Activated naive CD8-positive, alpha-beta T cell treated with anti-CD3 and anti-CD28 coated beads, Interleukin-2, amount 50 U/mL, for 24 hours (primary cell): ENCODE data around the gene MYCBP.
"Not testable (repeated sequence)": the region's sequence is repeated elsewhere in the genome, so short reads cannot be mapped to it uniquely, and the experiment has no call there.

Experiments
- ATAC-seq: fragments of 150-1000 bp; cut with Tn5 transposase; one replicate; pipeline ENCODE4 v1.10.0; 2021
- DNase-seq: peaks from one replicate; pipeline ENCODE4 v3.0.0; 2021
- H3K27ac Mint-ChIP-seq: one replicate; pipeline ENCODE4 v1.8.0; 2021; ENCODE audit warnings: mild to moderate bottlenecking, mixed read lengths
- H3K27me3 Mint-ChIP-seq: one replicate; pipeline ENCODE4 v1.8.0; 2021; ENCODE audit warnings: mixed read lengths
- H3K36me3 Mint-ChIP-seq: one replicate; pipeline ENCODE4 v1.8.0; 2021; ENCODE audit warnings: low read depth, mixed read lengths
- H3K4me1 Mint-ChIP-seq: one replicate; pipeline ENCODE4 v1.8.0; 2021; ENCODE audit warnings: mixed read lengths
- H3K4me3 Mint-ChIP-seq: one replicate; pipeline ENCODE4 v1.8.0; 2021; ENCODE audit warnings: mild to moderate bottlenecking, moderate library complexity, mixed read lengths
- H3K9me3 Mint-ChIP-seq: one replicate; pipeline ENCODE4 v1.8.0; 2021; ENCODE audit warnings: mixed read lengths

MYCBP gene

DNA sequence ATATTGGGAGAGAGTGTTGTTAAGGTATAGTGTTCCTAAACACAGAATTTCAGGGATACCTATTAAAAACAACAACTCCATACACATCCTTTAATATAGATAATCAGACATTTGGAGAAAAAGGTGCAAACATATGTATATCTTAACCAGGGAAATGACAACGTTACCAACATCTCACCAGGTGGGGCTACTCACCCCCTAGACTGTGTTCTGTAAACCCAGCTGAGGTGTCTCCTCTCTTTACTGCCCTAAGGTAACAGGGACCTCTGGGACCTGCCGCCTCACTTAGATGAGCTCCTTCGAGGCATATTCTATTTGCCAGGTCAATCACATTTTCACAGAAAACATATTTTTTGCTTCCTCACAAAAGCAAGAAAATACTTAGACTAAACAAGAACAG, 26.9 kb downstream of the MYCBP start:
- Mint-ChIP-seq H3K9me3 (no peaks in the 10 kb centered on the region), H3K4me3 (no peak overlapping the region), H3K36me3 (peaks cover 28% of the 10 kb centered on the region), H3K27ac (no peak overlapping the region), H3K27me3 (no peaks in the 10 kb centered on the region), H3K4me1 (peaks cover 5% of the 10 kb centered on the region)
- no peak for DNase-seq
- no peak for ATAC-seq

DNA sequence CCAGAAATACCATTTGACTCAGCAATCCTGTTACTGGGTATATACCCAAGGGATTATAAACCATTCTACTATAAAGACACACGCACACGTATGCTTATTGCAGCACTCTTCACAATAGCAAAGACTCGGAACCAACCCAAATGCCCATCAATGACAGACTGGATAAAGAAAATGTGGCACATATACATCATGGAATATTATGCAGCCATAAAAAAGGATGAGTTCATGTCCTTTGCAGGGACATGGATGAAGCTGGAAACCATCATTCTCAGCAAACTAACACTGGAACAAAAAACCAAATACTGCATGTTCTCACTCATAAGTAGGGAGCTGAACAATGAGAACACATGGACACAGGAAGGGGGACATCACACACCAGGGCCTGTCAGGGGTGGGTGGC, 28.1 kb downstream of the MYCBP start:
- not testable (repeated sequence) for H3K4me3 Mint-ChIP-seq, H3K4me1 Mint-ChIP-seq, H3K9me3 Mint-ChIP-seq, H3K27ac Mint-ChIP-seq, H3K27me3 Mint-ChIP-seq, DNase-seq, ATAC-seq
- peaks cover 30% of the 10 kb centered on the region for H3K36me3 Mint-ChIP-seq

DNA sequence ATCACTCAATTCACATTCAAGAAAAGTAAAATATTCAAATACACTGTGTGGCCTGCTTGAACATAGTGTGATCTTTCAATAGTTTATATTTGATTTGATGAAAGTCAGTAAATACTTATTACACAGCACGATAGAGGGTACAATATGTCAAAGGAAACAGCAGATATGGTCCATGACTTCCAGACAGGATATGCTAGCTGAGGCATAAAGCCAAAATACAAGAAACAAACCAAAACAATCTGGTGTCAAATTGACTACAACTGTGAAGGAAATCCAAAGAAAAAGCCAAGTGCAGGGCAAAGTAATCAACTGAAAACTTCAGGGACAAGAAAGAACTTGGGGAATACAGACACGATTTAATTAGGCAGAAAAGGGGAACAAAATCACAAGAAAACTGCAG, 32.9 kb downstream of the MYCBP start:
- H3K36me3 Mint-ChIP-seq: peaks cover 25% of the 10 kb centered on the region
- H3K27ac Mint-ChIP-seq: no peak overlapping the region
- H3K27me3 Mint-ChIP-seq: no peaks in the 10 kb centered on the region
- DNase-seq (no peak), ATAC-seq (no peak)
- H3K9me3 Mint-ChIP-seq: no peaks in the 10 kb centered on the region
- H3K4me1 Mint-ChIP-seq: no peaks in the 10 kb centered on the region
- no peak overlapping the region for H3K4me3 Mint-ChIP-seq

DNA sequence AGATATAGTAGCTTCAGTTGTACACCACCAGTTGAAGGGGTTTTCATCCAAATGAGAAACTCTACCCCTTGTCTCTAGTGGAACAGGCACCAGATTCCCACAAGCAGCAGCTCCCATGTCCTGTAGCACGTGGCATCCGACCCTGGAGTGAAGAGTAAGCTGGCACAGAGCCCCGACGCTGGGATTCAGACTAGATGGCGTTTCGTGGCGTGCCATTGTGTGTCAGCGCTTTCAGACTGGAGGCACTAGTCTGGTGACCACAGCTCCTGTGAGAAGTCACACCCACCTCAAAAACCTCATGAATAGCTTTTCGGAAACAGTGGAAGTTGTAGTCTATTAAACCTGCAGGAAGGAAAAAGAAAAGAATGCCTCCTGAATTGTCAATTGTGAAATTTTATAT, 33.8 kb downstream of the MYCBP start:
- H3K9me3 Mint-ChIP-seq: no peaks in the 10 kb centered on the region
- peaks cover 2% of the 10 kb centered on the region for H3K4me1 Mint-ChIP-seq
- H3K4me3 Mint-ChIP-seq: no peak overlapping the region
- ATAC-seq (no peak), DNase-seq (no peak)
- H3K27ac Mint-ChIP-seq: no peak overlapping the region
- H3K27me3 Mint-ChIP-seq: no peaks in the 10 kb centered on the region
- peaks cover 15% of the 10 kb centered on the region for H3K36me3 Mint-ChIP-seq

DNA sequence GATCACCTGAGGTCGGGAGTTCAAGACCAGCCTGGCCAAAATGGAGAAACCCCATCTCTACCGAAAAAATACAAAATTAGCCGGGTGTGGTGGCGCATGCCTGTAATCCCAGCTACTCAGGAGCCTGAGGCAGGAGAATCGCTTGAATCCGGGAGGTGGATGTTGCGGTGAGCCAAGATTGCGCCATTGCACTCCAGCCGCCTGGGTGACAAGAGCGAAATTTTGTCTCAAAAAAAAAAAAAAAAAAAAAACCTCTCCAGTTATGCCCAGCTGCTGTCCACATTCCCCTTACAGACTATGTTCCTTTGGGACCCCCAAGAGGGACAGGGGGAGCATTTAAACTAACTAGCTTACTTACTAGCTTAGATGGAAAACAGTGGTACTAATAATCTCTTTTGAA, 36.8 kb downstream of the MYCBP start:
- ATAC-seq, H3K4me1 Mint-ChIP-seq, H3K36me3 Mint-ChIP-seq, H3K4me3 Mint-ChIP-seq, H3K9me3 Mint-ChIP-seq, H3K27ac Mint-ChIP-seq, H3K27me3 Mint-ChIP-seq, DNase-seq: not testable (repeated sequence)

DNA sequence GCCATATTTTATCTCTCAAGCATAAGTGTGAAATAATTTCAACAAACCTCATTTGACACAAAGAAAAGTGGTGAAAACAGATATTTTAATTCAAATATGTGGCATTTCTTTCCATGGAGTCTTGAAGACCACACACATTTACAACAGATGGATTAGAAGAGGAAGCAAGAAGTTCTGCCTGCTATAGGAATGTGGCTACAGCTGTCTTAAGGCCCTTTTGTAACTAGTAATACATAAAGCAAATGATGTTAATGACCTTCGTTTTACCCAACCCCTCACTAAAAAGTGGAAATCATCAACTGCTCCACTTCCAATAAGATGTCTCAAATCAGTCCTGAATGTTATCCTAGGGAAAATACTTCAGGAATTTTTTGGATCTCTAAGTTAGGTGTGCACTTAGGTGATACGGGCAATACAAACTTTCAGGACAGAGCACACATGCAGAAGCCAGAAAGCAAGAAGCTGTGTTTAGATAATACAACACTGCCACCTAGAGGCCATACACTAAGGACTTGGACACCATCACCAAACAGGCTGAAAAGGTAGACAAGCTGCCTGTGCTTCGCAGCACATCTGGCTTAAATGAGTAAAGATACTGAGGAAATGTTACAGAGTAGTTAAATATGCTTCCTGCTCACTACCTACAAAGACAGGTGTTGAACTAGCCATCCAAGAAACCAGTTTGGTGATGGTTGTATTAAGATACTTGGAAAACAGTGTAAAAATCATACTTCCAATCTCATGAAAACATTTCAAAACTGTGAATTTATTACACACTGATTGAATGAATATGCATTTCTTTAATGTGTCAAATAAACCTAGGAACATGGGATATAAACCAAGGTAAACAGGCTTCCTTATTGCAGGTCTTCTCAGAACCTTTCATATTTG, 38.0 kb downstream of the MYCBP start:
- Mint-ChIP-seq H3K27me3 (peaks cover 3% of the 10 kb centered on the region), H3K9me3 (no peaks in the 10 kb centered on the region), H3K4me3 (no peak overlapping the region), H3K36me3 (peaks cover 5% of the 10 kb centered on the region), H3K27ac (no peak overlapping the region), H3K4me1 (peaks cover 2% of the 10 kb centered on the region)
- ATAC-seq: peak; percentile 88
- peak; percentile 35 for DNase-seq

DNA sequence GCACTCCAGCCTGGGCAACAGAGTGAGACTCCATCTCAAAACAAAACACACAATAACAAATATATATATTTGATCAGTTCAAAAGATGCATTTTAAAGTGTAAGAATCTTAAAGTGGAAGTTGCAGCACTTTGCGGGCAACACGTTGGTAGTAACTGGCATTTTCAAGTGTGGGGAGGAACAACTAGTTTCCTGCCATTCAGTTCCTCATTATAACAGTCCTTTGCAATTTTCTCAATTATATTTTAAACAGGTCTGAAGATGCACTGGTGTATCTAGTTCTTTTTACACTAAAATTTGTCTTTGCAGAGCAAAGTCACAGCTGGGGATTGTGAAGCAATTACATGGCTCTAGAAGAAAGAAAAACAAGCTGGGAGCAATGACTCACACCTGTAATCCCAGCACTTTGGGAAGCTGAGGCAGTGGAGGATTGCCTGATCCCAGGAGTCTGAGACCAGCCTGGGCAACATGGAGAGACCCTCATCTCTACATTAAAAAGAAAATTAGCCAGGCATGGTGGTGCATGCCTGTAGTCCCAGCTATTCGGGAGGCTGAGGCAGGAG, 38.8 kb downstream of the MYCBP start:
- Mint-ChIP-seq H3K4me1 (peaks cover 2% of the 10 kb centered on the region), H3K27ac (no peak overlapping the region), H3K4me3 (no peak overlapping the region), H3K36me3 (peaks cover 1% of the 10 kb centered on the region), H3K27me3 (peaks cover 4% of the 10 kb centered on the region), H3K9me3 (no peaks in the 10 kb centered on the region)
- ATAC-seq: no peak
- no peak for DNase-seq

DNA sequence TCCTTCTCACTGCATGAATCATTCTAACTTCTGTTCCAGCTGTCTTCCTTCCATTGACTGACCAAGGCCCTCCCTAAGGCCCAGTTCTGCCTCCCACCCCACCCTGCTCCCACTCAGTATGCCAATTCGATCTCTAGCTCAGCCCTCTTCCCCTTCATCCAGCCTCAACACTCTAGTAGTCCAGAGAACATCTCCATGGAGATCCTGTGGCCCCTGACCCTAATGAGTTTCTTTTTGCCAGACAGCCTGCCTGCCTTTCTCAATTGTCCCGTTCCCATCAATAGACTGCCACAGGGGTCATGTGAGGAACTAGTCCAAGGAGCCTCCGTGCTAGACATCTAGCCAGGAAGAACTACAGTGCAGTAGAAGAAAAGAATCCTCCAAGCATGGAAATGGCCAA, 40.0 kb downstream of the MYCBP start:
- Mint-ChIP-seq H3K4me1 (peaks cover 2% of the 10 kb centered on the region), H3K36me3 (no peaks in the 10 kb centered on the region), H3K27me3 (peaks cover 8% of the 10 kb centered on the region), H3K9me3 (no peaks in the 10 kb centered on the region), H3K4me3 (no peak overlapping the region), H3K27ac (no peak overlapping the region)
- DNase-seq (no peak), ATAC-seq (no peak)

DNA sequence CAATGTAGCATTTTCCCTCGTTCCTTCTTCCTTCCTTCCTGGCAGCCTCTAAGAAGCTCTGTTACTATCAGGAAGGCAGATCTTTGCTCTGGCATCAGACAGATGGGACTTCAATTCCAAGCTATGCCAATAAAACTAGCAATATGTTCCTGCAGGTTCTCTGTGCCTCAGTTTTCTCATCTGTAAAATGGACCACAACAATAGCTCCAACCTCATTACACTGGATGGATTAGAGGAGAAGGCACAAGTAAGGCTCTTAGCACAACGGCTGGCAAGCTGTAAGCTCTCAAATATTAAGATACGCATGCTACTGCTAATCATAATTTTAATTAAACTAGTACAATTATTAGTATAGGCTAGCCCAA, 40.8 kb downstream of the MYCBP start:
- H3K27ac Mint-ChIP-seq: no peak overlapping the region
- no peak for DNase-seq
- H3K4me1 Mint-ChIP-seq: peaks cover 2% of the 10 kb centered on the region
- H3K4me3 Mint-ChIP-seq: no peak overlapping the region
- no peaks in the 10 kb centered on the region for H3K9me3 Mint-ChIP-seq
- H3K27me3 Mint-ChIP-seq: peaks cover 8% of the 10 kb centered on the region
- H3K36me3 Mint-ChIP-seq: no peaks in the 10 kb centered on the region
- ATAC-seq: no peak

DNA sequence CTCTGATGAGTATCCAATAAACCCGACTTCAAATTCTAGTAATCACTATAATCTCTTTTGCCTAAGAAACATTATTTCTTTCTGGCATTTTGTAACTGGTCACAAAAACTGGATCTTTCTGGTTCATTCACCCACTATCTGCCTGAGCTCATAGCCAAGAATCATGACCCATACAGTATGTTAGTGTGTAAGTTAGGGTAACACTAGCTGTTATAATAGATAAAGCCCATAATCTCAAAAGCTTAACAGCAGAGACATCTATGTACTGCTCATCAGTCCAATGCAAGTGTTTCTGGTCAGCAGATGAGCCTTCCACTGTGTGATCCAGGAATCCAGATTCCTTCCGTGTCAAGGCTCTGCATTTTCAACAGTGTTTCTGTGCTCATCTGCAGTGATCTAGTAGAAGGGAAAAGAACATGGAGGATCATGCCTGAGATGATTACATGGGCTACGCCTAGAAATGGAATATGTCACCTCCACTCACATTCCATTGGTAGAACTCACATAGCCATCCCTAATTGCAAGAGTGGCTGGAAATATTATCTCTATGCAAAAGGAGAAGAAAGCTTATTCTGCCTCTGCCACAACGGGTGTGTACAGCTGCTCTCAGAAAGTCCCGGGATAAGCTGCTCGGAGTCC, 41.3 kb downstream of the MYCBP start:
- Mint-ChIP-seq H3K4me3 (no peak overlapping the region), H3K4me1 (peaks cover 2% of the 10 kb centered on the region), H3K36me3 (no peaks in the 10 kb centered on the region), H3K27ac (no peak overlapping the region), H3K27me3 (peaks cover 8% of the 10 kb centered on the region), H3K9me3 (no peaks in the 10 kb centered on the region)
- ATAC-seq (no peak), DNase-seq (no peak)

DNA sequence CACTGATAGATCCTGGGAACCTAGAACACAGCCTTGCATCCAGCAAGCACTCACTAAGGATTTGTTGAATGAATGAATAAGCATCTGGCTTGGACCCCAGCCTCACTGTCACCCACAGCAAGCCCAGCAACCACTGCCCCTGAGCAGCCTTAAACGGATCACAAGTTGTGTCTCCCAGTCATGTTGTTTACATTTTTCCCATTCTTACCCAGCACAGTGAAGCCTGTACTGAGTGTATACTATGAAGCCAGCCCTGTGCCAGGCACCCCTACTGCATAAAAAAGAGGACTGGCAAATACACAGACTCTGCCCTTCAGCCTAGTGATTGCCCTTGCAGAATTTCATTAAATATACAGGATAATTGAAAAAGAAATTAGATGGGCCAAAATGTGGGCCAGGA, 43.8 kb downstream of the MYCBP start:
- Mint-ChIP-seq H3K9me3 (no peaks in the 10 kb centered on the region), H3K4me1 (peaks cover 3% of the 10 kb centered on the region), H3K4me3 (no peak overlapping the region), H3K36me3 (no peaks in the 10 kb centered on the region), H3K27ac (no peak overlapping the region), H3K27me3 (peaks cover 21% of the 10 kb centered on the region)
- no peak for ATAC-seq
- DNase-seq: no peak

DNA sequence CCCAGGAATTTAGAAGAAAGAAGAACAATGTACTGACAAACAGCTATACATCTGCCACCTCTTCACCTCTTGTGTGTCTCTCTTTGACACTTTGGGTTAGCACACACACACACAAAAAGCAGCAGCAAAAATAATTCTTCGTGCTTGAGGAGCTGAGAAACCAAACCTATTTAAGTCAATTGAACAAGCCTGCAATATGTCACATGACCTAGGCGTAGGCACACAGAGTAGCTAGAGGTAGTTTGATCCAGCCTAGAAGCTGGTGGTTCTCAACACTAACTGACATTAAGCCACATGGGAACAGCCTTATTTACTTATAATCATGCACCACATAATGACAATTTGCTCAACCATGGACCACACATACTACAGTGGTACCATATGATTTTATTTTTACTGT, 45.8 kb downstream of the MYCBP start:
- Mint-ChIP-seq H3K36me3 (no peaks in the 10 kb centered on the region), H3K9me3 (no peaks in the 10 kb centered on the region), H3K27ac (no peak overlapping the region), H3K4me3 (no peak overlapping the region), H3K4me1 (peaks cover 3% of the 10 kb centered on the region), H3K27me3 (peaks cover 25% of the 10 kb centered on the region)
- no peak for DNase-seq
- no peak for ATAC-seq

DNA sequence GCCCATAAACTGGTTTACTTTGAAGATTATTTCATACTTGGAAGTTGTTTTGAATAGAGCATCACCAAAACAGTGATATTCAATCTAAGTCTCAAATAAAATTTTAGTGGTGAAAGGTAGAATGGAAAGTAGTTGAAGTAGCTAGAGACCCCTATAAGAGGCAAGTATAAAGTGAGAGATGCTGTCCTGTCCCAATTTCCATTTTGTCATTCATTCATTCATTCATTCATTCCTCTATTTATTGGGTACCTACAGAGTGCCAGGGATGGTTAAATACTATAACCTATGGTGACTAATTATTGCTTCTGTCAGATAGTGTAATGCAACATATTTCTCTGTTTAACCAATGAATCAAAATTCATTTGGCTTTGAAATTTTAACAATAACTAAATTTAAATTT, 46.3 kb downstream of the MYCBP start:
- peaks cover 25% of the 10 kb centered on the region for H3K27me3 Mint-ChIP-seq
- DNase-seq (no peak), ATAC-seq (no peak)
- no peaks in the 10 kb centered on the region for H3K36me3 Mint-ChIP-seq
- no peak overlapping the region for H3K27ac Mint-ChIP-seq
- H3K9me3 Mint-ChIP-seq: no peaks in the 10 kb centered on the region
- H3K4me3 Mint-ChIP-seq: no peak overlapping the region
- H3K4me1 Mint-ChIP-seq: peaks cover 3% of the 10 kb centered on the region

DNA sequence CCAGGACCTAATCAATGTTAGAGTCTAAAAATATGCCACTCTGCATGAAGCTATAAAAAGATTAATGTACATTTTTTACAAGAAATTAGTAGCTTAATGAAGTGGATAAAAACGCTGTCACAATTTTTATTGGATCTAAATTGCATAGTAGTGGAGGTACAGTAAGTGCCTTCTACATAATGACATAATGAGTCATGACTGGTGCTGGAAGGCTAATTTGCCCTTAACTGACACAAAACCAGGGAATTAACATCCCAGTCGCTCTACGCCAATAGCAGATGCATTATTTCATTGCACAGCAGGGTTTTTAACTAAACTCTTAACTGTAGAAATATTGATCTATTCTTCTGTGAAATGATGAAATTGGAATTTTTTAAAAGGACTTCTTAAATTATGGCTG, 46.9 kb downstream of the MYCBP start:
- peaks cover 25% of the 10 kb centered on the region for H3K27me3 Mint-ChIP-seq
- DNase-seq (no peak), ATAC-seq (no peak)
- no peaks in the 10 kb centered on the region for H3K36me3 Mint-ChIP-seq
- no peak overlapping the region for H3K4me3 Mint-ChIP-seq
- H3K9me3 Mint-ChIP-seq: no peaks in the 10 kb centered on the region
- H3K4me1 Mint-ChIP-seq: peaks cover 3% of the 10 kb centered on the region
- no peak overlapping the region for H3K27ac Mint-ChIP-seq

DNA sequence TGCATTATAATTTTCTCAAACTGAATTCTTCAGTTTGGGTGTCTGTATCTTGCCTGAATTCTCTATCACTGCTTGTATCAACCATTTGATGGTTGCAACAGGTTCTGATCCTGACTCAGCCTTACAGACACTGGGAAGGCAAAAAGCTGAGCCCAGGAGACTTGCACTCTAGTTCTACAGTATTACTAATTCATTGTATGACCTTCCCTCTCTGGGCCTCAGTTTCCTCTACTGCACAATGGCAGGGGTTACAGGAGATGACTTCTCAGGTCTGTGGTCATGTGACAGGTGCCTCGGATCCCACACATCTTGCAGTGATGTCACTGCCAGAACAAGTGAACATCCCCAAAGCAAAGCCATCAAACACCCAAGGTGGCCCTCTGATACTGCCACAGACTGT, 52.3 kb downstream of the MYCBP start:
- ATAC-seq (no peak), DNase-seq (no peak)
- H3K4me1 Mint-ChIP-seq: peaks cover 5% of the 10 kb centered on the region
- no peak overlapping the region for H3K4me3 Mint-ChIP-seq
- H3K9me3 Mint-ChIP-seq: no peaks in the 10 kb centered on the region
- H3K27me3 Mint-ChIP-seq: peaks cover 46% of the 10 kb centered on the region
- no peaks in the 10 kb centered on the region for H3K36me3 Mint-ChIP-seq
- no peak overlapping the region for H3K27ac Mint-ChIP-seq
